HG02759 (cell line): ENCODE data around the gene KHDRBS2.
"Not testable (repeated sequence)": the region's sequence is repeated elsewhere in the genome, so short reads cannot be mapped to it uniquely, and the experiment has no call there.

Experiments
- ATAC-seq: cut with Tn5 transposase; IDR thresholded peaks from one replicate; pipeline ENCODE4 v1.9.1; 2021; ENCODE audit warnings: mild to moderate bottlenecking, moderate library complexity; ENCODE audit not compliant: unreplicated experiment

KHDRBS2 gene

DNA sequence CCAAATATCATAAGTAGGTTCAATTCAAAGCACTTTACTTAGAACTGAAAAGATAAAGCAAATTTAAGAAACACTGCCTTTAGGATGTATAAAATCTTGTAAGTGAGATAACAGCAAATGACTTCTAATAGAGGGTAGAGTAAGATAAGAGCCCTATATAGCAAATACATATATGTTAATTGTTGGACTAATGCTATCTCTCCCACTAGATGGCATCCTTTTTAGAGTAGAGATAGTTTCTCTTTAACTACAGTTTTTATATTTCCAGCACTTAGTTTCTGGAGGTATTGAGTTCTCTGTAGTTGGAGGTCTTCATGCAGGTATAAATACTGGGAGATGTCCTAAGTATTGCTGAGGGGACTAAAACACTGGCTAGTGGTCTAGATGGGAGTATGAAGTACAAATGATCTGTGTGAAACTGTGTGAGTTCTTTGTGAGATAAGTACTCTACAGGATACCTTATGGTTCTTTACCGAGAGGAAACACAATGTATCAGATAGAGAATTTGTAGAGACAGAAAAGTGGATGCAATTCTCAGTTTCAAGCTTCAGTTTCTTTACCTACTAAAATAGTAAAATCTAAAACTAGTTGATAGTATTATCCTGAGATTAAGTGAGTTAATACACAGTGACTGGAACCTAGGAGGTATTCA, 399.3 kb downstream of the KHDRBS2 start:
- ATAC-seq: peak; percentile 45

DNA sequence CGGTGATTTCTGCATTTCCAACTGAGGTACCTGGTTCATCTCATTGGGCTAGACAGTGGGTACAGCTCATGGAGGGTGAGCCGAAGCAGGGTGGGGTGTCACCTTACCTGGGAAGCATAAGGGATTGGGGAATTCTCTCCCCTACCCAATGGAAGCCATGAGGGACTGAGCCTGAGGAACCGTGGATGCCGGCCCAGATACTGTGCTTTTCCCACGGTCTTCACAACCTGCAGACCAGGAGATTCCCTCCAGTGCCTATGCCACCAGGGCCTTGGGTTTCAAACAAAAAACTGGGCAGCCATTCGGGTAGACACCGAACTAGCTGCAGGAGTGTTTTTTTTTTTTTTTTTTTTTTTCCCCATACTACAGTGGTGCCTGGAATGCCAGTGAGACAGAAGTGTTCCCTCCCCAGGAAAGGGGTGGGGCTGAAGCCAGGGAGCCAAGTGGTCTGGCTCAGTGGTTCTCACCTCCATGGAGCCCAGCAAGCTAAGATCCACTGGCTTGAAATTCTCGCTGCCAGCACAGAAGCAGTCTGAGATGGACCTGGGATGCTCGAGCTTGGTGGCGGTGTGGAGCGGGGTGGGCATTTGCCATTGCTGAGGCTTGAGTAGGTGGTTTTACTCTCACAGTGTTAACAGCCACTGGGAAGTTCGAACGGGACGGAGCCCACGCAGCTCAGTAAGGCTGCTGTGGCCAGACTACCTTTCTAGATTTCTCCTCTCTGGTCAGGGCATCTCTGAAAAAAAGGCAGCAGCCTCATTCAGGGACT, 416.2 kb downstream of the KHDRBS2 start:
- ATAC-seq: no peak

DNA sequence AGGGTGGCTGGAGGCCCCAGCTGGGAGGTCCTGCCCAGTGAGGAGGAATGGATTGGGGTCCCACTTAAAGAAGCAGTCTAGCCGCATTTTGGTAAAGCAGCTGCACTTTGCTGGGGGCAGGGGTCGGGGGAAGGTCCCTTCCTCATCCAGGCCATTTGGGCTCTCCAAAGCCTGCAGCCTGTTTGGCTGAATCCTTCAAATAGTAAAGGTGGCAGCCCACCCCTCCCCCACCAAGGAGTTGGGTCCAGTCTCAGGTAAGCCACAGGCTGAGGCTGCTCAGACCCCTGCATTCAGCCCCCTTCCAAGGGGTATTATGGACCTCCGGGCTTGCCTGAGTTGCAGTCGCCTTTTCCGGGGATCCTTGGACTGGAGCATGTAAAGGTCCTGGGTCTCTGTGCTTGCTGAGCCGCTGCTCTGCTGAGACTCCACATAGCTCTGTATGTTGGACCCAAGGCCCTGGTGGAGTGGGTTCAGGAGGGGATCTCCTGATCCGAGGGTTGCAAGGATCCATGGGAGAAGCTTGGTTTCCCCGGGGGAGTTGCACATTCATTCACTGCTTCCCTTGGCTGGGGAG, 417.4 kb downstream of the KHDRBS2 start:
- no peak for ATAC-seq

DNA sequence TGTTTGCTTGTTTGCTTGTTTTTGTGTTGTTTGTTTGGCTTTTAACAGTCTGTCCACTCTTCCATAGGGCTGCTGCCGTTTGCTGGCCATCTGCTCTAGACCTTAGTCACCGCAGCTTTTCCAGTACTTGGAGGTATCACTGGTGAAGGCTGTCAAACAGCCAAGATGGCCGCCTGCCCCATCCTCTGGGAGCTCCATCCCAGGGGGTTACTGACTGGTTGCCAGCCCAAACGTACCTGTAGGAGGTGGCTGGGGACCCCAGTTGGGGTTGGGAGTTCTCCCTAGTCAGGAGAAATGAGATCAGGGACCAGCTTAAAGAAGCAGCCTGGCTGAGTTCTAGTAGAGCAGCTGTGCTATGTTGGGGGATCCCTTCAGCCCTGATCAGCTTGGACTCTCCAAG, 418.4 kb downstream of the KHDRBS2 start:
- no peak for ATAC-seq

DNA sequence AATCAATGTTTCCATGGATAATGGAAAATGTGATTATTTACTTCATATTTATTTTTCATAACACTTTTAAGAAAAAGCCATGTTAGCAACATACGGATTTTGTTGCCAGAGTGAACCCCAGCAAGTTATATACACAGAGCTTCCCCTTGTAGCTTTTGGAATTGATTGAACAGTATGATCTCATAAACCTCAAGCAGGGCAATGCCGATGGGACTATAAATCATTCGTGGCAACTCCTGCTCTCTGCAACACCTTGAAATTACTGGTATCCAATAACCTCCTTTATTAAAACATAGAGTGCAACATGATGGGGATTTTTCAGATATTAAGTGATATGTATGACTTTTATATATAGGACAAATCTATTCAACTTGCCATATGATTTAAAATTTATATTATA, 428.5 kb downstream of the KHDRBS2 start:
- no peak for ATAC-seq

DNA sequence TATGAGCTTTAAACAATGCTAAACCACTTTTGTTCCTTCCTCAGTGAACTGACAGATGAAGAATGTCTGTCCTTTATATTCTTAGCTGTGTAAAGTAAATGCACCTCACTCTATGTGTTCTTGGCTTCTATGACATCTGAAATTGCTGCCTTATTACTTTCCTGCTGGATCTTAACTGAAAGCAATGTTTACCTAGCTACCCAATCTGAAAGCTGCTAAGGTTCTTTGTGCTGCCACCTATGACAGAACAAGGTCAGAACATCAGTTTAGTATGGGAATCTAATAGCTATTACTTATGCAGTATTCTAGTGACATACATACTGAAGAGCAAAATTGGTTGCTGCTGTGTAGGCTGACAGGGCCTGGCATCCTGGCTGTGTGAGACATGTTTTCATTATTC, 444.1 kb downstream of the KHDRBS2 start:
- ATAC-seq: no peak

DNA sequence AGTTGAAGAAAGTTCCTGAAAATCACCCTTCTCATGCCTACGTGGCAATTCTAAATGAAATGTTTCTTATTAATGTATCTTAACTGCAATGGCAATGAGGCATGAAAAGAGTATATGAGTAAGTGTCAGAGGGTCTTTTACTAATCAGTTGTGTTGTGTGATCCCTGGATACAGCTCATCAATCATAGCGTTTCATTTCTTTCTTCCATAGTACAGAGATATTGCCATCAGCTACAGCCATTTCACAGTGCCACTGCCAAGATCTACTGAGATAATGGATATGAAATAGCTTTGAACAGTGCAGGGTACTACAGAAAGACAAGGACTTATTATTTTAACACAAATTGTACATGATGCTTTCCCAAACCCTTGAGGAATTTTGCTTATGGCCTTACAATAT, 450.8 kb downstream of the KHDRBS2 start:
- ATAC-seq: no peak

DNA sequence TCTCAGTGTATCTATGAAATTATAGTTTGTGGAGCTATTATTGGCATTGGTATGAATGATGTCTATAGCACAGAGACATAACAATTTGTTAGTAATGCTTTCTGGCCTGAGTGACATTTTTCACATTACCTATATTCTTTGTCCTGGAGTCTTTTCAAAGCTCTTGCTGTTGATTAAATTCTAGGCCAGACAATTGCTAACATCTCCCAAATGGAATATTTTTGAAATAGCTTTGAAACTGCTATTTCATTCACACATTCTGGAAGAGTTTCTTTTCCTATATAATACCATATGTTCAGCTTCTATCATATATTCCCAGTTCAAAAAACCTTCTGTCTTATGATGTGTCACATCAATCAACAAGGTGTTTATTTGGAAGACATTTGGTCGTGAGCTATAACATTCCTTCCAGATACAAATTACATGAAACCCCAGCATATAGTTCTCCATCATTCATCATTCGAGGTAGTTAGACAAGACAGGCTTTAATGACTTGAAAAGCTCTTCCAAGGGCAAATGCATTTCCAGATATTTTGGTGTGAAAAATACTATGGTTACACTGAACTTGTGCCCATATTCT, 452.8 kb downstream of the KHDRBS2 start:
- no peak for ATAC-seq

DNA sequence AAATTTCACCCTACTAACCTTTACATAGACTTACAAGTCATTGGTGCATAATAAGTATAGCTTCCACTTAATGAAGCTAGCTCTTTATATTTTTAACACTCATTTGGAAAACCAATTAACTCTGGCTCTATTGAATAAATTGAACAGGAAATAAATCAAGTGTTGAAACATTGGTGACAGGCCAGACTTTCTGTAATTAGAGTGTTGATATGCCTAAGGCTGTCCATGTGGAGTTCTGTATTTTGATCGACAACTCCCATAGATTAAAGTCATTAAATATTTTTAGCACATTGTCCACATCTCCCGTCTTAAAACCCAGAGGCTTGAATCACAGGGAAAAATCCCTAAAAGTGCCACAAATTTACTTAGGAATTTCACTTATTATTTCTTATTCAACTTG, 468.3 kb downstream of the KHDRBS2 start:
- no peak for ATAC-seq

DNA sequence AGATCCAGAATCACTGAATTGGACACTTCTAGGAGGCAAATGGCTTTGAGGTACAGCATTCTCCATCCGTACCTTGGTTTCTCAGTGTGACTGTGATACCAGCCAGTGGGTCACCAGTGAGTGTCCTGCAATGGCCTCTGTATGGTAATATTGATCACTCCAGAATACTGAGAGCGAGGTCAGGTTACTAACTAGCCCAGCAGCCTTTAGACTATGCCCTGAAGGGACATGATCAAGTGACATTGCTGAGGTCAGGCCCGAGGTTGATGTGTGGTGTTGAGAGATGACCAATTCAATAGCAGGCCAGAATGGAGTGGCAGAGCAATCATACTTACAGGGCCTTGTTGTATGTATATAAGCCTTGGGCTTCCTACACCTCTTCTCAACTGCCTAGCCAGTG, 476.0 kb downstream of the KHDRBS2 start:
- ATAC-seq: no peak

DNA sequence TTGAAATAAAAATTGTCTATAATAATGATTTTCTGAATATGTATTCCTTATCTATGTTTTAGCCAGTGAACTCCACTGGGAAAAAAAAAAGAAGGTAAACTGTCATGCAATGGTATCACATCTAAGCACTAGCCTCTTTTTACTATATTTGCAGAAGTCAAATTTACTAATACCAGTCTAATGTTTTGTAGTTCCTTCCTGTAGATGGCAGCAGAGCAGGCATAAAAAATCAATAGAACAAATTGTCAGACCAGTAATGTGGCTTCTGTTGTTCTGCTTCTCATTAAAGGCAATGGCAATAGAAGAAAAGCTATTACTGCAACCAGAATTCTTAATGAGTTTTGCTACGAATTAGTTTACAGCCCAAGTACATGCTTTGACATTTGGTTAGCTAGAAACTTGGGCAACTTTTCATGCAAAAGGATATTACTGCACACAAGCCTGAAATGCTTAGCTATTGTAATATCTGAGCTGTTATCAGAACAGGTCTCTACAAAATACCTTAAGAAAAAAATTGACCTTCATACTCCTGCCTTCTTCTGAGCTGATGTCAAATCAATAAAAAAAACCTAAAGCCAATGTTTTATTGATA, 476.9 kb downstream of the KHDRBS2 start:
- ATAC-seq: peak; percentile 75

DNA sequence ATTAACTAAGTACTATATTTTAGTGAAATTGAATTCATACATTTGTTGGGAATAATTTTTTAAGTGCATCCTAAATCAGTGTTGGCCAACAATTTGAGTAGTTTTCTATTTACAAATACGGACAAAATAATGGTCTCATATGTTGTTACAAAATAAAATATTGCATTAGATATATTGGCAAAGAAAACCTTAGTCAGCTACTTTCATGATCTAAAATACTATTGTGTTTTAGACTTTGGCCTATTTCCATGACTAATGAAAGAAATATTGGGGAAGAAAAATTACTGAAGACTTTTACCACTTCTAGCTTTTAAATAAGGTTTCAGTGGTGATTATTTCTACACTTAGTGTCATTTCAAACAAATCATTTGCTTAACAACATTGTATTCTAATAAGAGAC, 498.0 kb downstream of the KHDRBS2 start:
- no peak for ATAC-seq

DNA sequence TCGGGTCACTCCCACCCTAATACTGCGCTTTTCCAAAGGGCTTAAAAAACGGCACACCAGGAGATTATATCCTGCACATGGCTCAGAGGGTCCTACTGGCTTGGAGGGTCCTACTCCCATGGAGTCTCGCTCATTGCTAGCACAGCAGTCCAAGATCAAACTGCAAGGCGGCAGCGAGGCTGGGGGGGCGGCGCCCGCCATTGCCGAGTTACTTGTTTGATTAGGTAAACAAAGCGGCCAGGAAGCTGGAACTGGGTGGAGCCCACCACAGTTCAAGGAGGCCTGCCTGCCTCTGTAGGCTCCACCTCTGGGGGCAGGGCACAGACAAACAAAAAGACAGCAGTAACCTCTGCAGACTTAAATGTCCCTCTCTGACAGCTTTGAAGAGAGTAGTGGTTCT, 516.6 kb downstream of the KHDRBS2 start:
- ATAC-seq: not testable (repeated sequence)

DNA sequence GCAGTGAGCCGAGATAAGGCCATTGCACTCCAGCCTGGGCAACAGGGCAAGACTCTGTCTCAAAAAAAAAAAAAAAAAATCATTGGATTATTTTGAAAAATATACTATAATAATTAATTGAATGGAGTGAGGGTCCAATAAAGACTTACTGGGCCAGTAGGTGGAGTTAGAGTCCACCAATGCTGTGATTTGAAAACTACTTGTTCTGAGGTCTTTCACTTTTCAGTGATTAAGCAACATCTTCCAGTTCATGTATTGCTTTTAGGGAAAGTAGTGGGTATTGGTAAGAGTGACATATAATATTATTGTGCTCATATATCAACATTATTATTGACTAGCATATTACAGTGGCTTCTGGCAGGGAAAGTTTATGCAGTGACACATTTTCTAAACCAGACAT, 530.3 kb downstream of the KHDRBS2 start:
- ATAC-seq: no peak

DNA sequence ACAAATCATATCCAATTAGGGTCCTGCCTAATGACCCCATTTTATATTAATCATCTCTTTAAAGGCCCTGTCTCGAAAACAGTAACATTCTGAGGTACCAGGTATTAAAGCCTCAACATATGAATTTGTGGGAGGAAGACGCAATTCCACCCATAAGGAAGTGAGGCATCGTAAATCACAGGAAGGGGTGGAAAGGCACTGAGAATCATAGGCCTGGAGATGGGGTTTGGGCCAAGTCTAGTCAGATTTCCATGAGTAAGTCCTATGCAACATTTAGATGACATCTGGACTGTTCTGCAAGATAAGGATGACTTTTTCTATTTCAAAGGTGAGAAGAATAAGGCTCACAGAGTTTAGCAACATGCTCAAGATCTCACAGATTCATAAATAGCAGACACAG, 534.0 kb downstream of the KHDRBS2 start:
- no peak for ATAC-seq

DNA sequence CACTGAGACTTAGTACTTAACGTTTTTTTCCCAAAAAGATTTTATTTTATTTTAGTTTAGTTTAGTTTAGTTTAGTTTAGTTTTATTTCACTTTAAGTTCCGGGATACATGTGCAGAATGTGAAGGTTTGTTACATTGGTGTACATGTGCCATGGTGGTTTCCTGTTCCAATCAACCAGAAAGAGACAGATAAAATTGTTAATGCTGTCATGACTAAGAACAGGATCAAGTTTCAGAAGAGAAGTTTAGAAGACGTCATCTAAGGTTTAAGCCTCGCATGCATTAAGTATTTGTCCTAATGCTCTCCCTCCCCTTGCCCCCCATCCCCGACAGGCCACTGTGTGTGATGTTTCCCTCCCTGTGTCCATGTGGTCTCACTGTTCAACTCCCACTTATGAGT, 540.0 kb downstream of the KHDRBS2 start:
- ATAC-seq: no peak

DNA sequence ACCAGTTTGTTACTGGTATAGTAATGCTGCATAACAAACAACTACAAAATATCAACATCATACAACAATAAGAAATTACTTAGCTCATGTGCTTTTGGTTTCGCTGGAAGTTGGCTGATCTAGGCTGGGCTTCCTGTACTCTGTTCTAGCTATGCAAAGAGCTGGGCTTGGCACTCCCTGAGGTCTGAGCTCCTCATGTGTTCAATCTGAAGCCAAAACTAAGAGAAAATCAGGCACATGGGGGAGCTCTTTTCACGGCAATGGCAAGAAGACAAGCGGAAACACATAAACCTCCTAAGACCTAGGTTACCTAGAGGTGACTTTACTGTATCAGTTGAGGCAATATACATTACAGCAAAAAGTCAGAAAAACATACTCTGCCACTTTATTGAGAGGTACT, 574.2 kb downstream of the KHDRBS2 start:
- no peak for ATAC-seq

DNA sequence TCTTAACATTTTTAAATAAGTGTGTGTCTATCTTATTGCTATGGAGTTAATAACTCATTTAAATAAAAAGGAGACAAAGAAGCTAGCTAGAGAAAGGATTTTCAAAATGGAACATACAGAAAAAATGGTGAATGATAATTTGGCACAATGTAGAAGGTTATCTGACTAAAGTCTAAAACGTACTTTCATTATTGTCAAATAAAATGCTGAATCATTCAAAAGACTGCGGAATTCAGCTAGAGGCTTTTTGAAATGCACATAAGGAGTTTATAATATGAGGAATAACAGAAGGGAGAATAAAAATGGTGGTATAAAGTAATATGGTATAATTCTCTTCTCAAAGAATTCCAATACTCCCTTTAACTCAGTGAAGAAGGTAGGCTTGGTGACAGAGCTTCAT, 597.9 kb downstream of the KHDRBS2 start:
- no peak for ATAC-seq

DNA sequence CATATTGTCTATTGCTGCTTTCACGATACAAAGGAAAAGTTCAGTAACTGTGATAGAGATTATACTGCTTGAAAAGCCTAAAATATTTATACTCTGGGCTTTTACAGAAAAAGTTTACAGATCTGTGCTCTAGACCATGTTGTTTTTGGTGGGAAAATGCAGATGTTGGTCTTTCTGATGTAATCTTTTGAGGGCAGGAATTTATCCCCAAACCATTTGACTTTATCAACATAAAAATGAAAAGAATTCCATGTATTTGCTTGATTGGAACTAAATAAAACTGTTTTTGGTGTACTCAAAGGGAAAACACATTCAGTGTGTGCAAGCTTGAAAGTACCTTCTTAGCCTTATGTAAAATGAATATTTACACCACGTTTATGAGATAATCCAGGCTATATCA, 603.5 kb downstream of the KHDRBS2 start:
- no peak for ATAC-seq

DNA sequence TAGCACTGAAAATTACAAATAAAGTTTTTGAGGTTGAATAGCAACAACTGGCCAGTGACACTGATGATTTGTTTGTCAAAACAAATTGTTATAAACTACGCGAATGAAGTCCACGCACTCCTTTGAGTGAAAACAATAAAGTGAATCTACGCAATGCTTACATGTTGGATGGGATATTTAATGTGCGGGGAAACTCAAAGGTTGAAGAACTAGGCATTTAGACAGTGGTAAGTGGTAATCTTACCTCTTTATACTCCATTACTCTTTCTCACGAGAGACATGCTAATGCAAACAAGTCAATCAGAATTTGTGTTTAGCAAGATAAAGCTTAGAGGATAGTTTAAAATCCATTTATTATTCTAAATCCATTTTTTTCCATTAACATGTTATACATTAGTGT, 606.4 kb downstream of the KHDRBS2 start:
- ATAC-seq: no peak

DNA sequence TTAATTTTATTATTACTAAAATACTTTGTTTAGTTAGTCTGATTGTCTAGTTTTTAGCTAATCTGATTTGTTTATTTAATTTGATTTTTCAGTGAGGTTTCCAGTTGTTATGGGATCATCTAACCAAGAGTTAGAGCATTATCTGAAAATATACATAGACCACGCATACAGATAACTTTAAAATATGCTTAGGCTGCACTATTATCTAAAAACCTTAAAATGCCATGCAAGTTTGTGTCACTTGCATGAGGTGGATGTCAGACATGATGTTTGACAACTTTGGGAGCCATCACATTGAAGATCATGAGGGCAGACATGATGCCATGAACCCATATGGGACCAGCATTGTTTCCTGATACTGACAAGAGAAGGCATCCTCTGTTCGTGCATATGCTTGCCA, 610.3 kb downstream of the KHDRBS2 start:
- no peak for ATAC-seq

DNA sequence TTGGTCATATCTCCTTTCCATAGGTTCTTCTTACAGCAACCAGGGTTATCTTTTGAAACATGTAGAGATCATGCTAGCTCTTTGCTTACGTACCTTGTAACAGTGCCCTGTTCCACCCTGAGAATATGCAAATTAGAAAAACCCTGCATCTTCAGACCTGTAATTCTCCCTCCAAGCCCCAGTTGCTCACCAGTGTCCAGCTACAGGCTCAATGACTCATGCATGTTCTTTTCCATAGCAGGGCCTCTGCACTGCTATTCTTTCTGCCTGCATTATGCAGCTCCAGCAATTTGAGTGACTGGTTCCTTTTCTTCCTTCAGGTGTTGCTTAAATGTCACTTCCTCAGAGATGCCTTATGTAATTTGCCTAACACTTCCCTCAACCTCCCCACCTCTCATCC, 636.2 kb downstream of the KHDRBS2 start:
- ATAC-seq: no peak
